Activated CD8-positive, alpha-beta memory T cell treated with anti-CD3 and anti-CD28 coated beads for 48 hours (primary cell): ENCODE measurements around the gene PLSCR4.
"Not testable (repeated sequence)": the region's sequence is repeated elsewhere in the genome, so short reads cannot be mapped to it uniquely, and the experiment has no call there.

Source experiments
- DNase-seq, 3 experiments: peaks; one replicate each; pipeline ENCODE4 v3.0.0-alpha.2; 2020; ENCODE audit warnings: low read depth in 2 of 3, low spot score in 2 of 3

PLSCR4 gene, protein sequence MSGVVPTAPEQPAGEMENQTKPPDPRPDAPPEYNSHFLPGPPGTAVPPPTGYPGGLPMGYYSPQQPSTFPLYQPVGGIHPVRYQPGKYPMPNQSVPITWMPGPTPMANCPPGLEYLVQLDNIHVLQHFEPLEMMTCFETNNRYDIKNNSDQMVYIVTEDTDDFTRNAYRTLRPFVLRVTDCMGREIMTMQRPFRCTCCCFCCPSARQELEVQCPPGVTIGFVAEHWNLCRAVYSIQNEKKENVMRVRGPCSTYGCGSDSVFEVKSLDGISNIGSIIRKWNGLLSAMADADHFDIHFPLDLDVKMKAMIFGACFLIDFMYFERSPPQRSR

GRCh38 chr3:146250449-146251382 is at the start of gene PLSCR4:
PLSCR4 (minus strand) TSS chr3:146251105; CDS start chr3:146222071, 29,034 bp downstream.
- DNase-seq = no peak

DNA sequence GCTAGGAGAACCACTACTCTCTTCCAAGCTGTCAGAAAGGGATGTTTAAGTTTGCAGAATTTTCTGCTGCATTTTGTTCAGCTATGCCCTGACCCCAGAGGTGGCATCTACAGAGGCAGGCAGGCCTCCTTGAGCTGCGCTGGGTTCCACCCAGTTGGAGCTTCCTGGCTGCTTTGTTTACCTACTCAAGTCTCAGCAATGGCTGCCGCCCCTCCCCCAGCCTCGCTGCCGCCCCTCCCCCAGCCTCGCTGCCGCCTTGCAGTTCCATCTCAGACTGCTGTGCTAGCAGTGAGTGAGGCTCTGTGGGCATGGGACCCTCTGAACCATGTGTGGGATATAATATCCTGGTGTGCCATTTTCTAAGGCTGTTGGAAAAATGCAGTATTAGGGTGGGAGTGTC is 42.5 kb upstream of the PLSCR4 start:
- not testable (repeated sequence) for DNase-seq

GRCh38 chr3:146283781-146284445 is 33.0 kb upstream of the PLSCR4 start:
- no peak for DNase-seq

DNA sequence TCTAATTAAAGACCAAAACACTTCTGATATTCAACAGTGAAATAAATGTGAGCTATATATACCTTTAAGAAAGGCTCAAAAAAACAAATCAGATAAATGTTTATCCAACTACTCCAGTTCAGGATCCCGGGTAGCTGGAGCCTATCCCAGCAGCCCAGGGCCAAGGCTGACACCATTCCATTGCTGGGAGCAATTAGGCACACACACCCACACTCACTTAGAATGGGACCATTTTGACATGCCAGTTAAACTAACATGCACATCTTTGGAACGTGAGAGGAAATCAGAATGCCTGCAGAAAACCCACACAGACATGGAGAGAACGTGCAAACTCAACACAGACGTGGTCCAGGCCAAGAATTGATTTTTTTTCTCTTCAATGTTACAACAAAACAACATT is 30.0 kb upstream of the PLSCR4 start:
- DNase-seq = no peak

DNA sequence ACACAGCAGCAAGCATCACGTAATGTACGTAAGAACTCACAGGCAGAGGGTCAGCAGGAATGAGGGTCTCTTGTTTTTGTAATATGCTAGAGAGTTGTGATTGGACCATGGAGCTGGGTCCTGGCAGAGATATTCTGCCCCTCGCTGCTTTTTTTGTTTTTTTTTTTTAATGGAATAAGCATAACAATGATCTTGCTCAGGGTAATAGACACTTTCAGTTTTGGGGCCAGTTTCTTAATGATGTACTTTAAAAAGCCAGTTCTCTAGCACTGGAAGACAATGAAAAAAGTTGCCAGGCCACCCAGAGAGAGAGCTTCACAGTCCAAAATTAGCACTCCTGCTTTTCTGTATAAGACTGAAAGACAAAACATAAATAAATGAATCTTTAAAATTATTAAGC is 29.0 kb upstream of the PLSCR4 start:
- DNase-seq = no peak

DNA sequence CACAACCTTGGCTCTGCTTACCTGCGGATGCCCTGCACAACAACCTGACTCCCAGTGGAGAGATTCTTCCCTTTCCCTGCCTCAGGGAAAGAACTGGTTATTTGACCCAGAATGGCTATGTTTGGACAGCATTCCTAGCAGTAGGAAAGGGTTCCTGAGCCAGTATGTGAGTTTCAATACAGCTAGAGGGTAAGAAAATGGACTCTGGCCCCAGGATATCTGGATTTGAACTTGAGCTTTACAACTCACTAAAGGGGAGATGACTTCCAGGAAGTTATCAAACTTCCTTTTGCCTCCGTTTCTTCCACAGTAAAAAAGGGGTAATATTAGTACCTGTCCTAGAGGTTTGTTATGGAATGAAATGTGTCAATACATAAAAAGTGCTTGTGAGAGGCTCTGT is 28.1 kb upstream of the PLSCR4 start:
- DNase-seq = no peak

GRCh38 chr3:146277953-146278631 is 27.2 kb upstream of the PLSCR4 start:
- no peak for DNase-seq

DNA sequence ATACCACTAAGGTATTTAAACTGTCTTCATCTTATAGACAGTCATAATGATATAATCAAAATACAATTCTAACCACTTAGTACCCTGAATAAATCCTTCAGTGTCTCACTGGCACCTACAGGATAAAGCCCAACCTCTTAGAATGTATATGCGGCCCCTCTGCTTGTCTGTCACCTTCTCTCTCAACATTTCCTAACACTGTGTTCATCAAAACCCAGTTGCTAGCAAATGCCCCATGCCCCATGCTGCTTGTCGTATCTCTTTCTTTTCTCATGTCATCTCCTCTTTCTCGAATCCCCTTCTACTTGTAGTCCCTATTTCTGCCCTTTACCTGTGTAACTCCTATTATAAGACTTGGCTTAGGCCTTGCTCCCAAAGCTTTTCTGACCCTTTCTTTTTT is 24.6 kb upstream of the PLSCR4 start:
- no peak for DNase-seq

DNA sequence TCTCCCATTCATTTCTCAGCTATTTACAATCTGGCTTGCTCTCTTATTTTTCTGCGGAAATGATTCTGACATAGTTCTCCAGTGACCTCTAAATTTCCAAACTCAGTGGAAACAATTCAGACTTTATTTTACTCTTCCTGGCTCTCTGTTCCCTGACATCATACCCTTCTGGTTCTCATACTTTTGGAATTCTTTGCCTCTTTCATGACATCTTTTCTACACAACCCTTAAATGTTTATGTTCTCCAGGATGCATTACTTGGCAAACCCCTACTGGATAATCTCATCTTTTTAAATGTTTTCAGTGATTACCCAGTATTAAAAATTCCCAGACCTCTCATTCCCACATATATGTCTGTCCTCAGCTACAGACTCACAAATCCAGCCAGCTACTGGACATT is 23.9 kb upstream of the PLSCR4 start:
- no peak for DNase-seq

DNA sequence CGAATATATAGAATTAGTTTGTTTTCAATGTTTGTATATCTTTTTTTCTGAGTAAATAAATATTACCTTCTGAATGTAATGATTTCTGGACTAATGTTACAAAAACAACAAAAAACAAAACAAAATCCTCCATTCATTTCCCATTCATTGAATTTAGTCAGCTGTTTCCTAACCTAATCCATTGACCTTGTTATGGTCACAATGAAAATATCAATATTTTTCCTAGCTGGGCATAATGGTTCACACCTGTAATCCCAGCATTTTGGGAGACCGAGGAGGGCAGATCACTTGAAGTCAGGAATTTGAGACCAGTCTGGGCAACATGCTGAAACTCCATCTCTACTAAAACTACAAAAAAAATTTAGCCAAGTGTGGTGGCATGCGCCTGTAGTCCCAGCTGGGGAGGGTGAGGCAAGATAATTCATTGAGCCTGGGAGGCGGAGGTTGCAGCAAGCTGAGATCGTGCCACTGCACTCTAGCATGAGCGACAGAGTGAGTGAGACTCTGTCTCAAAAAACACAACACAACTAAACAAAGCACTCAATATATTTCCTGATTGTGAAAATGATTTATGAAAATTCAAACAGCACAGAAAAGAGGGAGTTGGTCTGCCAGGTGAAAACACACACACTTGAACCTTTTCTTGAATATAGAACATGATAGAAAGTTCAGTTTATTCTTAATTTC is 23.0 kb upstream of the PLSCR4 start:
- no peak for DNase-seq

GRCh38 chr3:146271180-146271579 is 20.3 kb upstream of the PLSCR4 start:
- no peak for DNase-seq

DNA sequence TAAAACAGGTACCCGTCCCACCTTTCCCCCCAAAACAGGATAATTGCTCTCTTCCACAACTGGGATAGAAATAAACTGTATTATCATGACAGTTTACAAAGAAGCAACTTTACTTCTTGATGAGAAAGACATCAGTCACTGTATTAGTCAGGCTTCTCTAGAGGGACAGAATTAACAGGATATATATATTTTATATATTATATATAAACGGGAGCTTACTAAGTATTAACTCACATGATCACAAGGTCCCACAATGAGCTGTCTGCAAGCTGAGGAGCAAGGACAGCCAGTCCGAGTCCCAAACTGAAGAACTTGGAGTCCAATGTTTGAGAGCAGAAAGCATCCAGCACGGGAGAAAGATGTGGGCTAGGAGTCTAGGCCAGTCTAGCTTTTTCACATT is 18.4 kb upstream of the PLSCR4 start:
- DNase-seq = no peak

GRCh38 chr3:146268535-146269219 is 17.8 kb upstream of the PLSCR4 start:
- DNase-seq = no peak

GRCh38 chr3:146265720-146266119 is 14.8 kb upstream of the PLSCR4 start:
- DNase-seq = no peak

DNA sequence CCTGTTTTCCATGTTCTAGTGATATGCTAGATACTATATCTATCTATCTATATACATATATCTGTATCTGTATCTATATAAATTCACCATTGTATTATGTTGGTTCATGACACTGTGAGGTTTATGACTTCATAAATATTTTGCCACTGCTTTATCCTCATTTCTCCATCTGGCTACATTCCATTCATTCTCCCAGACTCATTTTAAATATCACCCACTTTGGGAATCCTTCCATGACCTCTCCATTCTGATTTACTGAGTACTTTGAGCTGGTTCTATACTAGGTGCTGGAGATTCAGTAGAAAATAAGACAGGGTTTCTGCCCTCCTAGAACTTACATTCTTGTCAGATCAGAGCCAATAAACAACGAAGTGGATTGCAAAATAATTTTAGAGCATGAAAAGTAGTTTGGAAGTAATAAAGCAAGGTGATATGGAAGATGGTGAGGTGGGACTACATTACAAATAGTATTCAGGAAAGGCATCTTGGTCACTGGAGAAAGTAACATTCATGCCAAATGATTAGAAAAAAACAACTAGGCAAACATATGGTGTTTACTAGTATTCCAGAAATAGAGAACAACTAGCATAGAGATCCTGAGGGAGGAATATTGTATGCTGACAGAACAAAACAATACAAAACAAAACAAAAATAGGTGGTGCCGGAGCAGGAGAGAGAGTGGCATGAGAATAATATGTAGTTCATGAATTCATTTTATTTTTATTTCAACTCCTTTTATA is 11.6 kb upstream of the PLSCR4 start:
- DNase-seq = no peak

GRCh38 chr3:146259880-146260589 is 9.1 kb upstream of the PLSCR4 start:
- DNase-seq = no peak

DNA sequence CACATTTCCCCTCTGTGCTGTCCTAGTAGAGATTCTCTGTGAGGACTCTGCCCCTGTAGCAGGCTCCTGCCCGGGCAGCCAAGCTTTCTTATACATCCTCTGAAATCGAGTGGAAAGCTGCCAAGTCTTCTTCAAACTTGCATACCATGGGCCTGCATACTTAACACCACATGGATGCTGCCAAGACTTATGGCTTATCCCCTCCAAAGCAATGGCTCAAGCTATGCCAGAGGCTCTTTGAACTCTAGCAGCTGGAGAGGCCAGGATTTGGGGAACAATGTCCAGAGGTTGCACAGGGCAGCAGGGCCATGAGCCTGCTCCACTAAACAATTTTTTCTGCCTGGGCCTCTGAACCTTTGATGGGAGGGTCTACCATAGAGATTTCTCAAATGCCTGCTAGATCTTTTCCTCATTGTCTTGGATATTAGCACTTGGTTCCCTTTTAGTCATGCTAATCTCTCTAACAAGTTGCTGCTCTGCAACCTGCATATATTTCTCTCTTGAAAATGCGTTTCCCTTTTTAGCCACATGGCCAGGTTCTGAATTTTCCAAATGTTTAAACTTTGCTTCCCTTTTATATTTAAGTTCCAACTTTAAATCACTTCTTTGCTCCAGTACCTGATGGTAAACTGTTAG is 6.1 kb upstream of the PLSCR4 start:
- no peak for DNase-seq

DNA sequence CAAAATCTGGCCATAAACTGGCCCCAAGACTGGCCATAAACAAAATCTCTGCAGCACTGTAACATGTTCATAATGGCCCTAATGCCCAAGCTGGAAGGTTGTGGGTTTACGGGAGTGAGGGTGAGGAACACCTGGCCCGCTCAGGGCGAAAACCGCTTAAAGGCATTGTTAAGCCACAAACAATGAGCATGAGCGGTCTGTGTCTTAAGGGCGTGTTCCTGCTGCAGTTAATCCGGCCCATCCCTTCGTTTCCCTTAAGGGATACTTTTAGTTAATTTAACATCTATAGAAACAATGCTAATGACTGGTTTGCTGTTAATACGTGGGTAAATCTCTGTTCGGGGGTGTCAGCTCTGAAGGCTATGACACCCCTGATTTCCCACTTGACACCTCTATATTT is 1.5 kb upstream of the PLSCR4 start:
- DNase-seq = not testable (repeated sequence)
